MCF 10A (cell line): ENCODE measurements around the gene TTC39C. TPM values are rescaled to one million over a fixed set of nuclear protein-coding genes. Genes with fewer than 3 reads are reported as not detected.

Source experiments
- BruUV-seq: library from RNA; stranded (reverse); fragments of 400-500 nt; replicated peaks from 2 replicates; lab custom pipeline; 2021; lab: Mats Ljungman, UMichigan
- CTCF ChIA-PET: fragments of 300-600 bp; sonication (Branson Sonifier 250); formaldehyde crosslinking; extraction: SDS; loops from one replicate; lab custom pipeline; 2021; ENCODE audit warnings: antibody characterized with exemption, inconsistent platforms; lab: Yijun Ruan, JAX
- POLR2A ChIA-PET: fragments of 300-600, 350-650 bp; sonication (Branson Sonifier 250); formaldehyde crosslinking; extraction: SDS; loops from one replicate; lab custom pipeline; 2020; ENCODE audit warnings: antibody characterized with exemption, inconsistent platforms; lab: Yijun Ruan, JAX
- DNase-seq: peaks from one replicate; pipeline ENCODE4 v3.0.0-alpha.2; 2018; ENCODE audit not compliant: unreplicated experiment
- H3K27ac Mint-ChIP-seq: one replicate; pipeline ENCODE4 v1.8.0; 2022; ENCODE audit warnings: mild to moderate bottlenecking, low read depth, mixed read lengths; ENCODE audit not compliant: unreplicated experiment
- H3K27me3 Mint-ChIP-seq: one replicate; pipeline ENCODE4 v1.8.0; 2022; ENCODE audit warnings: mixed read lengths; ENCODE audit not compliant: insufficient read depth, unreplicated experiment
- H3K36me3 Mint-ChIP-seq: one replicate; pipeline ENCODE4 v1.8.0; 2022; ENCODE audit warnings: mild to moderate bottlenecking, moderate library complexity, mixed read lengths; ENCODE audit not compliant: insufficient read depth, unreplicated experiment
- H3K4me1 Mint-ChIP-seq: one replicate; pipeline ENCODE4 v1.8.0; 2022; ENCODE audit warnings: mixed read lengths; ENCODE audit not compliant: insufficient read depth, unreplicated experiment
- H3K4me3 Mint-ChIP-seq: one replicate; pipeline ENCODE4 v1.8.0; 2022; ENCODE audit warnings: mild to moderate bottlenecking, moderate library complexity, mixed read lengths; ENCODE audit not compliant: unreplicated experiment
- H3K9me3 Mint-ChIP-seq: one replicate; pipeline ENCODE4 v1.8.0; 2022; ENCODE audit warnings: mixed read lengths; ENCODE audit not compliant: unreplicated experiment
- CTCF ChIP-seq: fragments of 200-600 bp; IDR thresholded peaks from one replicate; pipeline ENCODE4 v1.8.0; 2022; ENCODE audit warnings: antibody characterized with exemption, mild to moderate bottlenecking; ENCODE audit not compliant: unreplicated experiment
- intact Hi-C: fragments of 100-400 bp; cut with micrococcal nuclease; formaldehyde crosslinking; loops from 2 replicates; pipeline ENCODE4 v1.14.1; 2022
- total RNA-seq: library from RNA; stranded (reverse); gene quantifications from 2 replicates; pipeline ENCODE4 v1.2.3, GENCODE V29; 2022

Gene TTC39C
- total RNA-seq, 1 experiment from 2014 or later: 12.9 TPM

DNA sequence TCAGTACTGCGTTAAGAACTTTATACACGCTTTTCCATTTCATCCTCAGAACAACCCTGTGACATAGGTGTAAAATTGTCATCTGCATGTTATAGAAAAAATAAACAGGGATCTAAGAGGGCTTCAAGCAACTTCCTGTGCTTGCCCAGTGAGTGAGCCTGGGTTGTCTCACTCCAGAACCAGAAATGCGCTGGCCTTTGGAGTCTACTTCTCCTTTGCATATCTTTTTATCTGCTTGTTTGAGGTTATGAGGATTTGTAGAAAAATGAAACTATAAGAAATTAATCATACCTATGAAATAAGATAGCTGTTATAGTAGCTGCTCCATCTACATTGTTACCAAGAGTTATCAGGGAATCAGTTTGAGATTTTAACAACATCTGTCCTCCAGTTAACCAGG is 69.0 kb downstream of the TTC39C start:
- no peak for TF ChIP-seq CTCF
- Mint-ChIP-seq H3K27ac (no peak overlapping the region), H3K4me3 (no peak overlapping the region), H3K27me3 (no peaks in the 10 kb centered on the region), H3K36me3 (peaks cover 8% of the 10 kb centered on the region), H3K9me3 (no peaks in the 10 kb centered on the region), H3K4me1 (no peaks in the 10 kb centered on the region)
- intact Hi-C loops: no loop called here
- BruUV-seq: no TSS peak
- DNase-seq: no peak
- ChIA-PET CTCF (no interaction called here), POLR2A (interaction anchor here (1.9 kb wide), 1 partner anchor 68 kb away, joined by 4 read pairs; no protein-coding TSS in a partner anchor)

DNA sequence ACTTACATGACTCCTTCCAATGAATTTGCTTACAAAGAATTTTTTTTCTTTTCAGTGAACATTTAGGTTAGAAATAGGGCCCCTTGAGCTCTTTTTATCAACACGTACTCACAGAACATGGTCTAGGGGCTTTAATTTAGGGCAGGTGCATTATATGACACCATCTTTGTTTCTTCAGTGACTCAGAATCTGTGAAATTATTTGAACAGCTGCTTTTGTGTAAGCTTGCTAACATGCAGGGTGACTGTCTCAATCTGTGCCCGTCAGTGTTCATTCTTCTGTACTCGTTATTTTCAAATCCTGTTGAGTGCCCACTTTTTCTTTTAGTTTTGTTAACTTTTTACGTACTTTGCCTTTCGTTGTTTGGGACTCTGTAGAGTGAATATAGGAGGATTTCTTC is 71.5 kb downstream of the TTC39C start:
- no peaks in the 10 kb centered on the region for H3K9me3 Mint-ChIP-seq
- intact Hi-C loops: no loop called here
- no peaks in the 10 kb centered on the region for H3K36me3 Mint-ChIP-seq
- no peaks in the 10 kb centered on the region for H3K27me3 Mint-ChIP-seq
- no peaks in the 10 kb centered on the region for H3K4me1 Mint-ChIP-seq
- no peak for TF ChIP-seq CTCF
- no peak for DNase-seq
- ChIA-PET POLR2A (interaction anchor here (0.9 kb wide), 1 partner anchor 15 kb away, joined by 3 read pairs; no protein-coding TSS in a partner anchor), CTCF (interaction anchor here (0.9 to 1.6 kb wide), 3 partner anchors 10 to 29 kb away, joined by 3 to 10 read pairs (median 3); no protein-coding TSS in a partner anchor)
- no peak overlapping the region for H3K27ac Mint-ChIP-seq
- H3K4me3 Mint-ChIP-seq: no peak overlapping the region
- no TSS peak for BruUV-seq

- ChIA-PET CTCF (interaction anchor here (1.0 kb wide), 1 partner anchor 31 kb away, joined by 3 read pairs; no protein-coding TSS in a partner anchor), POLR2A (no interaction called here)
- Mint-ChIP-seq H3K27me3 (no peaks in the 10 kb centered on the region), H3K36me3 (no peaks in the 10 kb centered on the region), H3K4me3 (no peak overlapping the region), H3K4me1 (no peaks in the 10 kb centered on the region), H3K9me3 (no peaks in the 10 kb centered on the region), H3K27ac (no peak overlapping the region)
- intact Hi-C loops: no loop called here
- TF ChIP-seq CTCF: no peak
- no peak for DNase-seq
- BruUV-seq: no TSS peak
Measured at GRCh38 chr18:24089076-24089475, 74.5 kb downstream of the TTC39C start.

- no peak for DNase-seq
- no peak overlapping the region for H3K27ac Mint-ChIP-seq
- H3K27me3 Mint-ChIP-seq: no peaks in the 10 kb centered on the region
- H3K9me3 Mint-ChIP-seq: no peaks in the 10 kb centered on the region
- ChIA-PET POLR2A (interaction anchor here (0.6 kb wide), 1 partner anchor 1789 kb away, joined by 3 read pairs; no protein-coding TSS in a partner anchor), CTCF (interaction anchor here (0.6 to 1.0 kb wide), 4 partner anchors 12 to 132 kb away, joined by 3 read pairs; no protein-coding TSS in a partner anchor)
- H3K4me1 Mint-ChIP-seq: no peaks in the 10 kb centered on the region
- no peaks in the 10 kb centered on the region for H3K36me3 Mint-ChIP-seq
- H3K4me3 Mint-ChIP-seq: no peak overlapping the region
- no peak for TF ChIP-seq CTCF
- intact Hi-C loops: no loop called here
- no TSS peak for BruUV-seq
Measured at GRCh38 chr18:24089515-24090337, 75.2 kb downstream of the TTC39C start.
